KMS-11 (cell line): ENCODE results near the gene ZNF469.

Experiments
- H2AFZ ChIP-seq: fragments of 200-600 bp; sonication (generic); 2 replicates; pipeline ENCODE4 v1.6.1; 2016; ENCODE audit warnings: antibody characterized with exemption, mixed run types, low read depth
- H3K27ac ChIP-seq: fragments of 200-600 bp; sonication (generic); 2 replicates; pipeline ENCODE4 v1.6.1; 2016; ENCODE audit warnings: mild to moderate bottlenecking, mixed run types
- H3K27me3 ChIP-seq: fragments of 200-600 bp; sonication (generic); 2 replicates; pipeline ENCODE4 v1.6.1; 2017; ENCODE audit warnings: mild to moderate bottlenecking, low read depth, mixed run types, moderate library complexity; ENCODE audit not compliant: insufficient read depth
- H3K36me3 ChIP-seq: fragments of 200-600 bp; sonication (generic); 2 replicates; pipeline ENCODE4 v1.6.1; 2017; ENCODE audit warnings: mild to moderate bottlenecking, mixed run types; ENCODE audit not compliant: insufficient read depth
- H3K4me1 ChIP-seq: fragments of 200-600 bp; sonication (generic); 2 replicates; pipeline ENCODE4 v1.6.1; 2016; ENCODE audit warnings: mild to moderate bottlenecking, low read depth, mixed run types; ENCODE audit not compliant: poor library complexity, severe bottlenecking
- H3K4me2 ChIP-seq: fragments of 200-600 bp; sonication (generic); 2 replicates; pipeline ENCODE4 v1.7.0; 2016; ENCODE audit warnings: mild to moderate bottlenecking, mixed run types
- H3K4me3 ChIP-seq: fragments of 200-600 bp; sonication (generic); IDR thresholded peaks from 2 replicates; pipeline ENCODE4 v1.6.1; 2017; ENCODE audit warnings: low read depth, low read length, mixed read lengths; ENCODE audit not compliant: insufficient read depth
- H3K79me2 ChIP-seq: fragments of 200-600 bp; sonication (generic); 2 replicates; pipeline ENCODE4 v1.6.1; 2016; ENCODE audit warnings: low read depth, mixed run types; ENCODE audit not compliant: insufficient read depth
- H3K9ac ChIP-seq: fragments of 200-600 bp; sonication (generic); 2 replicates; pipeline ENCODE4 v1.6.1; 2016; ENCODE audit warnings: mild to moderate bottlenecking, mixed run types
- H4K20me1 ChIP-seq: fragments of 200-600 bp; sonication (generic); 2 replicates; pipeline ENCODE4 v1.6.1; 2016; ENCODE audit warnings: mild to moderate bottlenecking, mixed run types; ENCODE audit not compliant: insufficient read depth
- TF ChIP-seq, protein P1 (sequence below): fragments of 200-600 bp; sonication (generic); conservative IDR thresholded peaks from 2 replicates; pipeline ENCODE4 v1.6.1; 2017; ENCODE audit warnings: low read depth, mild to moderate bottlenecking, antibody characterized with exemption, low read length, moderate library complexity, mixed read lengths

The ZNF469 gene

DNA sequence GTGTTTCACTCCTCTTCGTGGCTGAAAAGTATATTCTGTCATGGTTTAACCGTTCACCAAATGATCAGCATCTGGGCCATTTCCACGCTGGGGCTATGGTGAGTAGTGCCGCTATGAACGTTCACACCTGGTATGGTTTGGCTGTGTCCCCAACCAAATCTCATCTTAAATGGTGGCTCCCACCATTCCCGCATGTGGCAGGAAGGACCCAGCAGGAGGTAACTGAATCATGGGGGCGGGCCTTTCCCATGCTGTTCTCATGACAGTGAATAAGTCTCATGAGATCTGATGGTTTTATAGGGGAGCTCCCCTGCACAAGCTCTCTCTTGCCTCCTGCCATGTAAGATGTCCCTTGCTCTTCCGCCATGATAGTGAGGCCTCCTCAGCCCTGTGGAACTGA lies 45.7 kb upstream of the ZNF469 start:
- H3K27ac ChIP-seq = no peak overlapping the region
- no peak overlapping the region for H3K4me3 ChIP-seq
- no peaks in the 10 kb centered on the region for H3K4me1 ChIP-seq
- H3K27me3 ChIP-seq = peaks cover 18% of the 10 kb centered on the region; the same call in 1 of the 2 replicates
- TF ChIP-seq, protein P1, sequence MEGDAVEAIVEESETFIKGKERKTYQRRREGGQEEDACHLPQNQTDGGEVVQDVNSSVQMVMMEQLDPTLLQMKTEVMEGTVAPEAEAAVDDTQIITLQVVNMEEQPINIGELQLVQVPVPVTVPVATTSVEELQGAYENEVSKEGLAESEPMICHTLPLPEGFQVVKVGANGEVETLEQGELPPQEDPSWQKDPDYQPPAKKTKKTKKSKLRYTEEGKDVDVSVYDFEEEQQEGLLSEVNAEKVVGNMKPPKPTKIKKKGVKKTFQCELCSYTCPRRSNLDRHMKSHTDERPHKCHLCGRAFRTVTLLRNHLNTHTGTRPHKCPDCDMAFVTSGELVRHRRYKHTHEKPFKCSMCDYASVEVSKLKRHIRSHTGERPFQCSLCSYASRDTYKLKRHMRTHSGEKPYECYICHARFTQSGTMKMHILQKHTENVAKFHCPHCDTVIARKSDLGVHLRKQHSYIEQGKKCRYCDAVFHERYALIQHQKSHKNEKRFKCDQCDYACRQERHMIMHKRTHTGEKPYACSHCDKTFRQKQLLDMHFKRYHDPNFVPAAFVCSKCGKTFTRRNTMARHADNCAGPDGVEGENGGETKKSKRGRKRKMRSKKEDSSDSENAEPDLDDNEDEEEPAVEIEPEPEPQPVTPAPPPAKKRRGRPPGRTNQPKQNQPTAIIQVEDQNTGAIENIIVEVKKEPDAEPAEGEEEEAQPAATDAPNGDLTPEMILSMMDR = no peak
- no peak overlapping the region for H3K9ac ChIP-seq
- H4K20me1 ChIP-seq = no peaks in the 10 kb centered on the region
- no peaks in the 10 kb centered on the region for H3K79me2 ChIP-seq
- no peak overlapping the region for H2AFZ ChIP-seq
- H3K4me2 ChIP-seq = no peak overlapping the region
- H3K36me3 ChIP-seq = no peaks in the 10 kb centered on the region

DNA sequence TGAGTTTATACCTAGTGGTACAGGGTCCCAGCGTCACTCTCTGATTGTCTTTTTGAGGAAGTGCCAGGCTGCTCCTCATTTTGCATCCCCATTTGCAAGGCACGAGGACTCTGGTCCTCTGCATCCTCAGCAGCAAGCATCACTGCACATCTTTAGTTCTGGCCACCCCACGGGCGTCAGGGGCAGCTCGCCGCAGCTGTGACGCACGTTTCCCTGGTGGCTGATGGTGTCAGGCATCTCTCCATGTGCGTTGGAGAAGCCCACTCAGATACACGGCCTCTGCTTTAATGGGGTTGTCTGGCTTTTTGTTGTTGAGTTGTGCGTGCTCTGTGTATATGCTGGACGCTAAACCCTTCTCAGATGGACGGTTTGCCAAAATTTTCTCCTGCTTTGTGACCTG lies 45.2 kb upstream of the ZNF469 start:
- TF ChIP-seq, protein P1 = no peak
- H3K4me3 ChIP-seq = no peak overlapping the region
- H3K27me3 ChIP-seq = peaks cover 23% of the 10 kb centered on the region
- H3K4me1 ChIP-seq = no peaks in the 10 kb centered on the region
- H3K36me3 ChIP-seq = no peaks in the 10 kb centered on the region
- no peak overlapping the region for H3K9ac ChIP-seq
- H3K79me2 ChIP-seq = no peaks in the 10 kb centered on the region
- H4K20me1 ChIP-seq = no peaks in the 10 kb centered on the region
- no peak overlapping the region for H3K4me2 ChIP-seq
- no peak overlapping the region for H2AFZ ChIP-seq
- H3K27ac ChIP-seq = no peak overlapping the region

DNA sequence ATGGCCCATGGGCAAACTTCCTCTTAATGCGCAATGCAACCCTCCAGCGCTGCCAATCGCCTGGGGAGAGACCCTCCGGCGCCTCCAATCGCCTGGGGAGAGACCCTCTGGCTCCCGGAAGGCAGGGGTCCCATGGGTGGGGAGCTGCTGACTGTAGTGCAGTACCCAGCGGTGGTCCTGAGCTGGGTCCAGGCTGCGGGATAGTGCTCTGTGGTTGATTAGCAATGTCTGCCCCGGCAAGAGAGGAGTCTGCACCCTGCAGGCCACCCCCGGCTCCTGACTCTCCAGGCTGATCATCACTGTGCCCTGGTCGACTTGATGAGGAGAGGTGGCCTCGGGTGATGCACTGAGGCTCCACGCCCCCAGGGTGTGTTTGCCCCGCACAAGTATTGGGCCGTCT lies 44.6 kb upstream of the ZNF469 start:
- TF ChIP-seq, protein P1 = no peak
- Histone ChIP-seq H3K4me2 (no peak overlapping the region), H3K4me1 (no peaks in the 10 kb centered on the region), H3K79me2 (no peaks in the 10 kb centered on the region), H3K36me3 (no peaks in the 10 kb centered on the region), H3K27me3 (peaks cover 27% of the 10 kb centered on the region), H3K4me3 (no peak overlapping the region), H3K9ac (no peak overlapping the region), H4K20me1 (no peaks in the 10 kb centered on the region), H2AFZ (no peak overlapping the region), H3K27ac (no peak overlapping the region)

DNA sequence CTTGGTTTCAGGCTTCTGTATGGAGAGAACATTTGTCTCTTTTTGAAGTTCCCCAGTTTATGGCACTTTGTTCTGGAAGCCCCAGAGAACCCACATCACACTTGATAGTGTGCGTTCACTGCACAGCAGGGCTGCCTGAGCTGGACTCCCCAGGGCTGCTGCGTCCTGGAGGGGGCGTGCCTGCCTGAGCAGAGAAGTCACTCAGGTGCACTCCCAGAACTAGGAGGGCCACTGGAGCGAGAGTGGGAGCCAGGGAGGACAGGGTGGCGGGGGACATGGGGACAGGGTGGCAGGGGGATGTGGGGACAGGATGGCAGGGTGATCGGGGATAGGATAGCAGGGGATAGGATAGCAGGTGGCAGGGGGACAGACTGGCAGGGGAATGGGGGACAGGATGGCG lies 43.9 kb upstream of the ZNF469 start:
- H3K27me3 ChIP-seq = peaks cover 35% of the 10 kb centered on the region

More for the DNA sequence above, 43.9 kb upstream of the ZNF469 start:
- Histone ChIP-seq H3K79me2 (no peaks in the 10 kb centered on the region), H3K4me3 (no peak overlapping the region), H4K20me1 (no peaks in the 10 kb centered on the region), H3K27ac (no peak overlapping the region), H3K36me3 (no peaks in the 10 kb centered on the region), H3K9ac (no peak overlapping the region), H3K4me1 (no peaks in the 10 kb centered on the region), H2AFZ (no peak overlapping the region), H3K4me2 (no peak overlapping the region)
- TF ChIP-seq, protein P1 = no peak
